Osteoblast (primary cell): Measurements from ENCODE around the gene BCOR. TPM values are rescaled to one million over a fixed set of nuclear protein-coding genes. Genes with fewer than 3 reads are reported as not detected.

Experiments used
- DNase-seq: peaks from one replicate; pipeline ENCODE4 v3.0.0; 2011; ENCODE audit warnings: low spot score, mixed read lengths; ENCODE audit not compliant: insufficient read length; ENCODE audit errors: missing footprints
- H2AFZ ChIP-seq: 2 replicates; pipeline ENCODE4 v1.6.0; 2011; ENCODE audit warnings: mild to moderate bottlenecking, low read length
- H3K27ac ChIP-seq: 2 replicates; pipeline ENCODE4 v1.5.1; 2011; ENCODE audit warnings: mild to moderate bottlenecking, low read depth, low read length, moderate library complexity
- H3K27me3 ChIP-seq: 2 replicates; pipeline ENCODE4 v1.6.0; 2012; ENCODE audit warnings: mild to moderate bottlenecking, control low read depth, inconsistent platforms, low read length, moderate library complexity; ENCODE audit not compliant: insufficient read depth
- H3K36me3 ChIP-seq: 2 replicates; pipeline ENCODE4 v1.5.1; 2011; ENCODE audit warnings: mild to moderate bottlenecking, low read length, control low read depth, moderate library complexity; ENCODE audit not compliant: insufficient read depth
- H3K4me1 ChIP-seq: 2 replicates; pipeline ENCODE4 v1.5.1; 2011; ENCODE audit warnings: mild to moderate bottlenecking, low read length, control low read depth, moderate library complexity; ENCODE audit not compliant: insufficient read depth
- H3K4me2 ChIP-seq: 2 replicates; pipeline ENCODE4 v1.6.0; 2011; ENCODE audit warnings: mild to moderate bottlenecking, low read length; ENCODE audit not compliant: insufficient read depth
- H3K4me3 ChIP-seq: fragments of 200-600 bp; sonication (generic); 3 replicates; pipeline ENCODE4 v1.5.1; 2012; ENCODE audit warnings: mild to moderate bottlenecking, low read length, inconsistent platforms; ENCODE audit not compliant: insufficient read depth
- H3K79me2 ChIP-seq: 2 replicates; pipeline ENCODE4 v1.6.0; 2012; ENCODE audit warnings: mild to moderate bottlenecking, low read length, control low read depth, inconsistent platforms; ENCODE audit not compliant: insufficient read depth
- H3K9me3 ChIP-seq: 2 replicates; pipeline ENCODE4 v1.5.1; 2011; ENCODE audit warnings: low read depth, low read length, control low read depth
- H4K20me1 ChIP-seq: 2 replicates; pipeline ENCODE4 v1.6.0; 2012; ENCODE audit warnings: mild to moderate bottlenecking, low read length, control low read depth; ENCODE audit not compliant: insufficient read depth
- CTCF ChIP-seq: IDR thresholded peaks from 2 replicates; pipeline ENCODE4 v1.5.1; 2011; ENCODE audit warnings: mild to moderate bottlenecking, low read depth, low read length, moderate library complexity; ENCODE audit errors: extremely low read depth
- total RNA-seq: library from RNA; depleted of rRNA; stranded (reverse); fragments of >200 nt; gene quantifications from 2 replicates; pipeline ENCODE4 v1.2.3, GENCODE V29; 2012

The BCOR gene
- total RNA-seq, 1 donor: 14.8 TPM

GRCh38 chrX:40105835-40106675 lies 8.3 kb upstream of the BCOR start:
- TF ChIP-seq CTCF: no peak
- Histone ChIP-seq H3K4me2 (peak overlapping the region; percentile 76), H3K4me3 (peak overlapping the region; percentile 67), H4K20me1 (peaks cover 4% of the 10 kb centered on the region), H3K4me1 (peaks cover 12% of the 10 kb centered on the region), H3K9me3 (no peaks in the 10 kb centered on the region), H2AFZ (no peak overlapping the region), H3K79me2 (no peaks in the 10 kb centered on the region), H3K36me3 (no peaks in the 10 kb centered on the region), H3K27me3 (peaks cover 45% of the 10 kb centered on the region), H3K27ac (no peak overlapping the region)
- peak; percentile 96 for DNase-seq

DNA sequence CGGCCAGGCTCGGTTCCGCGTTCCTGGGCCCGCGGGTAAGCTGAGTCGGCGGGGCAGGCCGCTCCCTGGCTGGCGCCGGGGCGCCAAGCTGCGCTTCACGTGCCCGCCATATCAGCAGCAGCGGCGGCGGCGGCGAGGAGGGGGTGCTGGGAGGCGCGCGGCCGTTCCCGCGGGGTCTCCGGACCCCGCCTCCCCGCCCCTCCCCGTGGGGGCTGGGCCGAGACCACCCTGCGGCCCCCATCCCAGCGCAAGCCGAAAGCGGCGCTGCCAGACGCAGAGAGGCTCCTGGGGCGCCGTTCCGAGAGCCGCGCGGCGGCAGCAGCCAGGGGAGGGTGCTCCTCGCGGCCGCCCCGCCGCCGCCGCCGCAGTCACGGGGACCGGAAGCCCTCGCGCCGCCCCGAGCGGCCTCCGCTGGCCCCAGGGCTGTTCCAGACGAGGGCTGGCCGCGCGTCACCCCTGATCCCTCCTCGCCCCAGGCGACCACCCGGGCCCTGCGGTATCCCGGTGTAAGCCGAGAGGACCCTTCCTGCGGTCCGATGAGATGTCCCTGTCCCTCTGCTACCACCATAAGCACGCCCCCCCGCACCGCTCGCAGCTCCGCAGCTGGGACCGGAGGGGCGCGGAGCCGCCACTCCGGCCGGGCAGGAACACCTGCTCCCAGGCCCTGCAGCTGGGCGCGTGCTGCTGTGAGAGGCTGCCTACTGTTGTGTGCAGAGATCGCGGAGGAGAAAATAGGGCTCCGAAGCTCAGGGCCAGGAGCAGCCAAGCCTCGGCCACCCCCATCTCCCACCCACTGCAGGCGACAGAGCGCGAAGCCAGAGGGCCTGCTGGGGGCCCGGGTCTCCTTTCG lies 7.5 kb upstream of the BCOR start:
- Histone ChIP-seq H3K27me3 (peaks cover 47% of the 10 kb centered on the region), H3K9me3 (no peaks in the 10 kb centered on the region)

DNA sequence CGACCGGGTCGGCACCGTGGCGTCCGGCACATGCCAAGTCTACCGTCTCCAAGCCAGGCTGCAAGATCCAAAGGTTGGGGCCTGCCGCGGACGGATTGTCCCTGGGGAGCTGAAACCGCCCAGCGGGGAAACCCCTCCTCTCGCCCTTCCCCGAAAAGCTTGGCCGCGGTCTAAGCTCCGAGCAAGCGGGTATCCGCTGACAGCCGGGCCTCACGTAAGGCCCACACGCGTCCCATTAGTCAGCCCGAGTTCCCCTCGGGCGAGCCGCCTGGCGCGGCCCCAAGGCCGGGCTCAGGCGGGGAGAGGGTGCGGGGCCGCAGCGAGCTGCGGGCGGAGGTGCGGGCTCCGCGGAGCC lies 6.8 kb upstream of the BCOR start:
- Histone ChIP-seq H4K20me1 (peaks cover 4% of the 10 kb centered on the region), H3K4me3 (peak overlapping the region; percentile 67), H3K9me3 (no peaks in the 10 kb centered on the region), H3K36me3 (no peaks in the 10 kb centered on the region), H3K79me2 (no peaks in the 10 kb centered on the region), H2AFZ (no peak overlapping the region), H3K27ac (no peak overlapping the region), H3K4me1 (peaks cover 16% of the 10 kb centered on the region), H3K4me2 (peak overlapping the region; percentile 54), H3K27me3 (peaks cover 44% of the 10 kb centered on the region)
- peak; percentile 96 for DNase-seq
- no peak for TF ChIP-seq CTCF

More for the DNA sequence above, 7.5 kb upstream of the BCOR start:
- H4K20me1 ChIP-seq: peaks cover 4% of the 10 kb centered on the region
- peak overlapping the region; percentile 54 for H3K4me2 ChIP-seq
- no peak overlapping the region for H2AFZ ChIP-seq
- H3K79me2 ChIP-seq: no peaks in the 10 kb centered on the region
- no peaks in the 10 kb centered on the region for H3K36me3 ChIP-seq
- peak overlapping the region; percentile 67 for H3K4me3 ChIP-seq
- no peak for TF ChIP-seq CTCF
- peak; percentile 95 for DNase-seq
- H3K27ac ChIP-seq: no peak overlapping the region
- peaks cover 12% of the 10 kb centered on the region for H3K4me1 ChIP-seq
